SK-N-SH (cell line): Measurements from ENCODE around the gene STH. TPM values are rescaled to one million over a fixed set of nuclear protein-coding genes. Genes with fewer than 3 reads are reported as not detected.

Experiments used
- CTCF ChIA-PET: fragments of 300-600, 350-600 bp; formaldehyde crosslinking; extraction: SDS; loops from one replicate; lab custom pipeline; 2021; lab: Yijun Ruan, JAX
- POLR2A ChIA-PET: fragments of 350-600 bp; sonication (Branson Sonifier 250); formaldehyde crosslinking; extraction: SDS; loops from one replicate; lab custom pipeline; 2020; ENCODE audit warnings: antibody characterized with exemption, inconsistent platforms; lab: Yijun Ruan, JAX
- DNase-seq: peaks from one replicate; pipeline ENCODE4 v3.0.0; 2012
- H2AFZ ChIP-seq: fragments of 200-600 bp; sonication (generic); 2 replicates; pipeline ENCODE4 v1.8.1; 2016; ENCODE audit warnings: antibody characterized with exemption, mild to moderate bottlenecking, low read depth
- H3F3A ChIP-seq: fragments of 200-600 bp; sonication (generic); replicated peaks from 2 replicates; pipeline ENCODE3; 2016; ENCODE audit warnings: antibody characterized with exemption, mild to moderate bottlenecking; ENCODE audit not compliant: insufficient read depth
- H3K27ac ChIP-seq, 2 experiments: fragments of 200-500 bp in 1 of 2; fragments of 200-600 bp in 1 of 2; sonication (Bioruptor generic) in 1 of 2; sonication (generic), shearing (Covaris generic) in 1 of 2; 2 replicates each; pipeline versions ENCODE4 v1.5.1 to v1.6.1; 2014 to 2016; ENCODE audit warnings: low read depth in 2 of 2, inconsistent platforms in 1 of 2, low read length in 1 of 2, mild to moderate bottlenecking in 1 of 2, mixed read lengths in 1 of 2
- H3K27me3 ChIP-seq: fragments of 200-600 bp; sonication (generic), shearing (Covaris generic); 2 replicates; pipeline ENCODE4 v1.6.1; 2016; ENCODE audit warnings: mixed run types; ENCODE audit not compliant: insufficient read depth
- H3K36me3 ChIP-seq, 2 experiments: fragments of 200-500 bp in 1 of 2; fragments of 200-600 bp in 1 of 2; sonication (Bioruptor generic) in 1 of 2; sonication (generic) in 1 of 2; replicated peaks in 1 of 2; 2 replicates each; pipeline versions ENCODE3 to v1.5.1; 2014 to 2016; ENCODE audit warnings: low read length in 1 of 2, mild to moderate bottlenecking in 1 of 2; ENCODE audit not compliant: insufficient read depth in 2 of 2, control insufficient read depth in 1 of 2
- H3K4me1 ChIP-seq, 2 experiments: fragments of 200-500 bp in 1 of 2; fragments of 200-600 bp in 1 of 2; sonication (Bioruptor generic) in 1 of 2; sonication (generic), shearing (Covaris generic) in 1 of 2; 2 replicates each; pipeline versions ENCODE4 v1.5.1 to v1.6.1; 2014 to 2016; ENCODE audit warnings: low read depth in 1 of 2, low read length in 1 of 2, mixed run types in 1 of 2; ENCODE audit not compliant: insufficient read depth in 2 of 2, control insufficient read depth in 1 of 2
- H3K4me2 ChIP-seq: fragments of 200-600 bp; sonication (generic), shearing (Covaris generic); 2 replicates; pipeline ENCODE4 v1.6.1; 2017; ENCODE audit warnings: mixed run types
- H3K4me3 ChIP-seq, 2 experiments: fragments of 200-500 bp in 1 of 2; fragments of 200-600 bp in 1 of 2; sonication (Bioruptor generic) in 1 of 2; sonication (generic), shearing (Covaris generic) in 1 of 2; 2 replicates each; pipeline versions ENCODE4 v1.5.1 to v1.8.1; 2014 to 2016; ENCODE audit warnings: low read depth in 2 of 2, inconsistent platforms in 1 of 2, low read length in 1 of 2, mild to moderate bottlenecking in 1 of 2, mixed read lengths in 1 of 2, moderate library complexity in 1 of 2
- H3K79me2 ChIP-seq: fragments of 200-600 bp; sonication (generic); 2 replicates; pipeline ENCODE4 v1.8.1; 2017; ENCODE audit warnings: mild to moderate bottlenecking; ENCODE audit not compliant: insufficient read depth
- H3K9ac ChIP-seq: fragments of 200-600 bp; sonication (generic); 2 replicates; pipeline ENCODE4 v1.6.1; 2017; ENCODE audit warnings: mixed run types
- H3K9me2 ChIP-seq: fragments of 200-600 bp; sonication (generic); 2 replicates; pipeline ENCODE4 v1.6.1; 2017; ENCODE audit warnings: mixed run types
- H3K9me3 ChIP-seq: fragments of 200-600 bp; sonication (generic); 2 replicates; pipeline ENCODE4 v1.6.1; 2017; ENCODE audit warnings: mixed run types, mild to moderate bottlenecking, moderate library complexity
- H4K20me1 ChIP-seq: fragments of 200-600 bp; sonication (generic); 2 replicates; pipeline ENCODE4 v1.6.1; 2017; ENCODE audit warnings: mild to moderate bottlenecking, mixed run types; ENCODE audit not compliant: insufficient read depth
- CTCF ChIP-seq: fragments of 200-600 bp; sonication (generic); IDR thresholded peaks from 2 replicates; pipeline ENCODE4 v1.6.1; 2017; ENCODE audit warnings: antibody characterized with exemption, mild to moderate bottlenecking, moderate library complexity
- ELF1 ChIP-seq: IDR thresholded peaks from 2 replicates; pipeline ENCODE4 v1.4.0; 2012
- EZH2phosphoT487 ChIP-seq: fragments of 200-600 bp; sonication (generic); IDR thresholded peaks from 2 replicates; pipeline ENCODE4 v1.6.1; 2017; ENCODE audit warnings: low read depth, mixed run types, mild to moderate bottlenecking, antibody characterized with exemption, moderate library complexity, borderline replicate concordance
- FOXJ3 ChIP-seq: sonication (generic); formaldehyde crosslinking; IDR thresholded peaks from 2 replicates; pipeline ENCODE4 v1.5.1; 2020; ENCODE audit warnings: mild to moderate bottlenecking, missing genetic modification reagents
- JUND ChIP-seq: IDR thresholded peaks from 2 replicates; pipeline ENCODE4 v1.4.0; 2012
- RCOR1 ChIP-seq: fragments of 150-350 bp; IDR thresholded peaks from 2 replicates; pipeline ENCODE4 v1.6.1; 2017; ENCODE audit warnings: antibody characterized with exemption, low read length
- RXRA ChIP-seq: IDR thresholded peaks from 2 replicates; pipeline ENCODE4 v1.4.0; 2012; ENCODE audit warnings: low read depth, mild to moderate bottlenecking, borderline replicate concordance
- SMC3 ChIP-seq: IDR thresholded peaks from 2 replicates; pipeline ENCODE4 v1.6.1; 2012; ENCODE audit warnings: low read depth, low read length, improper control_type of control experiment
- ZBTB33 ChIP-seq: IDR thresholded peaks from 2 replicates; pipeline ENCODE4 v1.4.0; 2012; ENCODE audit warnings: low read depth, borderline replicate concordance
- WGBS: methylation state at CpG from one replicate; pipeline ENCODE4 v1.1.6; 2017; ENCODE audit warnings: low lambda C conversion rate; 5-methylcytosine and 5-hydroxymethylcytosine counted together
- polyA plus RNA-seq, 3 experiments: library from polyadenylated mRNA; depleted of rRNA; stranded (reverse); fragments of >200 nt; gene quantifications; 2 replicates each; pipeline ENCODE4 v1.2.3, GENCODE V29; 2012

Gene STH
- polyA plus RNA-seq, 1 of the 3 experiments (the other 2 are of a cell fraction), result not detected

- ChIA-PET POLR2A (no interaction called here), CTCF (interaction anchor here (0.8 to 5.9 kb wide), 6 partner anchors 10 to 180 kb away, joined by 3 to 58 read pairs (median 4); partner anchors contain the start of gene KANSL1)
- Histone ChIP-seq H2AFZ (no peak overlapping the region), H3K36me3 (peaks cover 86 to 96% of the 10 kb centered on the region in 2 experiments), H3K27me3 (no peaks in the 10 kb centered on the region), H3K4me1 (peaks cover 0 to 6% of the 10 kb centered on the region in 2 experiments; a peak in 2 of 4 replicates), H3K79me2 (peaks cover 9% of the 10 kb centered on the region; the same call in 1 of the 2 replicates), H3K27ac (no peak overlapping the region), H4K20me1 (peaks cover 4% of the 10 kb centered on the region)
- TF ChIP-seq JUND, result no peak
- TF ChIP-seq CTCF, result no peak
- TF ChIP-seq ZBTB33, result no peak
- TF ChIP-seq SMC3, result no peak
- TF ChIP-seq ELF1, result no peak
- TF ChIP-seq RXRA, result no peak
- no peak for TF ChIP-seq RCOR1
- TF ChIP-seq, all 33 proteins: peak for 0
- no peak overlapping the region for H3K4me2 ChIP-seq
- 98% methylated on average over 11 of the region's 11 CpGs for WGBS
- H3K9me2 ChIP-seq, result no peaks in the 10 kb centered on the region
- no peak overlapping the region for H3K9ac ChIP-seq
- H3K4me3 ChIP-seq, result no peak overlapping the region
- H3K9me3 ChIP-seq, result no peaks in the 10 kb centered on the region
- H3F3A ChIP-seq, result peaks cover 11% of the 10 kb centered on the region
- DNase-seq, result no peak
These were observed 33.9 kb downstream of the STH start for GRCh38 chr17:46032909-46033308.

- H3K27ac ChIP-seq, result no peak overlapping the region; a peak in 1 of 4 replicates
- H3K27me3 ChIP-seq, result no peaks in the 10 kb centered on the region
- H3K4me1 ChIP-seq, result peaks cover 0 to 9% of the 10 kb centered on the region in 2 experiments; a peak in 2 of 4 replicates
- POLR2A ChIA-PET, result no interaction called here
- H3K4me3 ChIP-seq, result no peak overlapping the region
- peaks cover 3% of the 10 kb centered on the region for H4K20me1 ChIP-seq
- peaks cover 9% of the 10 kb centered on the region; the same call in 1 of the 2 replicates for H3K79me2 ChIP-seq
- H2AFZ ChIP-seq, result no peak overlapping the region
- no peak for TF ChIP-seq FOXJ3 (CRISPR knock-in tag)
- TF ChIP-seq EZH2phosphoT487, result no peak
- no peak for TF ChIP-seq RXRA
- DNase-seq, result no peak
- WGBS, result 100% methylated on average over 3 of the region's 3 CpGs
- no peaks in the 10 kb centered on the region for H3K9me3 ChIP-seq
- H3K9me2 ChIP-seq, result no peaks in the 10 kb centered on the region
- peaks cover 86 to 96% of the 10 kb centered on the region in 2 experiments for H3K36me3 ChIP-seq
- peaks cover 9% of the 10 kb centered on the region for H3F3A ChIP-seq
- CTCF ChIA-PET, result interaction anchor here (0.8 to 5.9 kb wide), 5 partner anchors 9 to 160 kb away, joined by 3 to 58 read pairs (median 5); partner anchors contain the start of gene KANSL1
- H3K4me2 ChIP-seq, result no peak overlapping the region
- no peak overlapping the region for H3K9ac ChIP-seq
These were observed 34.3 kb downstream of the STH start for GRCh38 chr17:46033392-46033791.
